HG03469 (cell line): Measurements from ENCODE around the gene CTDSPL.
A peak's percentile ranks its signal among the peaks of the same experiment; 100 is the strongest.

ENCODE experiments used
- ATAC-seq: cut with Tn5 transposase; IDR thresholded peaks from one replicate; pipeline ENCODE4 v1.9.1; 2021; ENCODE audit warnings: mild to moderate bottlenecking, moderate library complexity, moderate number of reproducible peaks; ENCODE audit not compliant: unreplicated experiment

Gene CTDSPL

GRCh38 chr3:37996785-37997301, 135.2 kb downstream of the CTDSPL start:
- ATAC-seq = peak; percentile 58

DNA sequence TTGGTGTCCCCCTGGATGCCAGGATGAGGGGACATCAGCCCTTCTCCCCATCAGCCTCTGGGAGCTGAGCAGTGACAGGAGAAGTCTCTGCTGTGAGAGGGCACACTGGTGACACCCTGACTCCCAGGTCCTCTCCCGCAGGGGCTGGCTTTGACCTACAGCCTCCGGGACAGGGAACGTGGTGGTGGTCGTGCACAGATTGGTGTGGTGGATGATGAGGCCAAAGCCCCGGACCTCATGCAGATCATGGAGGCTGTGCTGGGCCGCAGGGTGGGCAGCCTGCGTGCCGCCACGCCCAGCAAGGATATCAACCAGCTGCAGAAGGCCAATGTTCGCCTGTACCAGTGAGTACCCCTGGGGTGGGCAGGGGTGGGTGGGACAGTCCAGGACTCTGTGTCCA, 135.7 kb downstream of the CTDSPL start:
- ATAC-seq = no peak

GRCh38 chr3:37997791-37998370, 136.2 kb downstream of the CTDSPL start:
- no peak for ATAC-seq

DNA sequence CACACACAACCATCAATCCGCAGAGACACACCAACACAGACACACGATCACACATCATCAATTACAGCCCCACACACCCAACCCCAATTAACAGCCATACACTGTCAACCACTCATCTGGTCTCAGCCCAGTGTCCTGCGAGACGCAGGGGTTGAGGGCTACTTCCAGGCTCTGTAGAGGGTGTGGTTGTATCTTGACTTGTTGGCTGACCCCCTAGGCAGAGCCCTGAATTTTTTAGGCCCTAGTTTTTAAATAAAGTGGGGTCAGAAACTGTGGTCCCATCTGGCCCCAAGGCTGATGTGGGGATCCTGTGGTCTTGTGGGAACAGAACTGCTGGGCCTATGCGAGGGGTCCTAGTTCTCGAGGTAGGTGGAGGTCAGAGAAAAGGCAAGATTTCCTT, 138.2 kb downstream of the CTDSPL start:
- ATAC-seq = no peak

DNA sequence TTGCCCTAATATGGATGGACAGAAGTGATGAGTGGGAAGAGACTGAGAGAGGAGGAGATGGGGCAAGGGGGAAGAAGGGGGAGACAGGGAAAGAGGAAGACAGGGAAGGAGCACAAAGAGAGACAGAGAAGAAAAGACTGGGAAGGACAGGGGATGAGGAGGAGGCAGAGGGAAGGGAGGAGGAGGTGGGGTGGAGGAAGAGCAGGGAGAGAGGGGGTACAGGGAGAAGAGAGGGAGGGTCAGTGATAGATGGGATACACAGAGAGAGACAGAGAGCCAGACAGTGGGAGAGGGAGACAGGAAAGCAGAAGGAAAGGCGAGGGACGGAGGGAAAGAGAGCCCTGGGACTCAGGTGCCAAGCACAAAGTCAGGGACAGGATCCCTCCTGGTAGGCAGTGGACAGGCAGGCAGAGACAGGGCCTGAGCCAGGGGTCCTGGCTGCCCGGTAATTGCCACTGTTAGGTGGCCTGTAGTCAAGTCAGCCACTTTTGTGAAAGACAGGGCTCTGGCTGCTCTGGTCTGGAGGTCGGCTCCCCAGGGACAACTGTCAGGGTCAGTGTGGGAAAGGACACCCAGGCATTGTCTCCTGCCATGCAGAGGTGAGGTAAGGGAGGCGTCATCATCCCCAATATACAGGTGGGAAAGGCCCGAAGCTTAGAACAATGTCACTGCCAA, 138.7 kb downstream of the CTDSPL start:
- no peak for ATAC-seq

DNA sequence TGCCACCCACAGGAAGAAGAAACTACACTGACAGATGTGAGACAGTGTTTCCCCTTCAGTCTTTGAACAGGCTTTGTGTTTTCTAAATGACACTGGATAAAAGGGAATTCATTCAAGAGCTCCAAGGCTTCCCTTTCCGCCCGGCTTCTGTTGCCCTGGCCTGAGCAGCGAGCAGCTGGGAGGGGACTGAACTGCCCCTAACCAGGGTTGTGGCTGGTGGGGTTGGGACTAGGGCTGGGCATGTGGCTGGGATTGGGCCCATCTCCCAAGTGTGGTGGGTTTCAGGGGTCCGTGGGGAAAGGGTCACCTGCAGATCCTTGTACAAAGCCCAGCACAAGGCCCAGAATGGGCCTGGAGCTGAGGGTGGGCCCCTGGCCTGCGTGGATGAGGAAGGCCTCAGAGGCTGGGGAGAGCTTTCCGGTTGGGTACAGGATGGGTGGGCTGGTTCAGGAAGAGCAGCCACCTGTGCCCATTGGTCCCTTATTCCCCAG, 139.3 kb downstream of the CTDSPL start:
- no peak for ATAC-seq

DNA sequence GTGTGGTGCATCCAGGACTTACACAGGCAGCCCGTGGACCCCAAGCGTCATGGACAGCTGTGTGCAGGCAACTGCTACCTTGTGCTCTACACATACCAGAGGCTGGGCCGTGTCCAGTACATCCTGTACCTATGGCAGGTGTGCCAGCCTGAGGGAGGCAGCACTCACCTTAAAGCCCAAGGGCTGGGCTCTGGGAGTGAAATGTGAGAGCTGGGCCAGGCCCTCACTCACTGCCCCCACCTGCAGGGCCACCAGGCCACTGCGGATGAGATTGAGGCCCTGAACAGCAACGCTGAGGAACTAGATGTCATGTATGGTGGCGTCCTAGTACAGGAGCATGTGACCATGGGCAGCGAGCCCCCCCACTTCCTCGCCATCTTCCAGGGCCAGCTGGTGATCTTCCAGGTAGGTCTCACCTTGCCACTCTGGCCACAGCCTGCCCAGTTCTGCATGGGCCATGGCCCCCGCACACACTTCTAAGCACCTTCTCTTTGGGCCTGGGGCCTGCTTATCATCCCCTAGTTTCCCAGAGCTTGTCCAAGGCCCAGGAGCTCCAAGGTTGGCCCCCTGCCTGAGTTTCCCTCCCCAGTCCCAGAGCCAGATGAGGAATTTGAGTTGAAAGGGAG, 139.9 kb downstream of the CTDSPL start:
- ATAC-seq = no peak

DNA sequence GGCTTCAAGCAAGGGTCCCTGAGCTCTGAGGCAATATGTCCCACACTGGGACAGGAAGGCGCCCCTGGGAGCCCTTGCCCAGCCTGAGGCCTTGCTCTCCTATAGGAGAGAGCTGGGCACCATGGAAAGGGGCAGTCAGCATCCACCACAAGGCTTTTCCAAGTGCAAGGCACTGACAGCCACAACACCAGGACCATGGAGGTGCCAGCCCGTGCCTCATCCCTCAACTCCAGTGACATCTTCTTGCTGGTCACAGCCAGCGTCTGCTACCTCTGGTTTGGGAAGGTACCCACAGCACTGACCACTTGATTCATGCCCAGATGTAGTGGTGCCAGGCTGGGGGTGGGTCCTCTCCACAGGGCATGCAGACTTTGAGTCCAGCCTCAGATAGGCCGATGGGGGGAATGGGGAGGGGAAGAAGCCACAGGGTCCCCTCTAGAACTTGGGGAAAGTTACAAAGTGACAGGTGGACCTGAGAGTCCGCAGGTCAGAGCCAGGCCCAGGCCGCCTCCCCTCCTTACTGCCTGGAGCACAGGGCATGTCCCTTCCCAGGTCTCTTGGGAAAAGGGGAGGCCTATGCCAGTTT, 140.7 kb downstream of the CTDSPL start:
- no peak for ATAC-seq

DNA sequence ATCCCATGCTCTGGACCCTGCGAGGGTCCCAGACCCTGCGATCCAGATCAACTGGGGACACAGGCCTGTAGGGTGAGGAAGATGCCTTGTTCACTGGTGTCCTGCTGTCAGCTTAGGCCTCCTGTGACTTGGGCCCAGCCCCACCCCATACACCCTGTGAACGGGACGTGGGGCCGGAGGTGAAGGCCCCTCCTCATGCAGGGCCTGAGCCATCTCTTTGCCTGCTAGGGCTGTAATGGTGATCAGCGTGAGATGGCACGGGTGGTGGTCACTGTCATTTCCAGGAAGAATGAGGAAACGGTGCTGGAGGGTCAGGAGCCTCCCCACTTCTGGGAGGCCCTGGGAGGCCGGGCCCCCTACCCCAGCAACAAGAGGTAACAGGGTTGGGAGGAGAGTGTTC, 141.3 kb downstream of the CTDSPL start:
- ATAC-seq = no peak

DNA sequence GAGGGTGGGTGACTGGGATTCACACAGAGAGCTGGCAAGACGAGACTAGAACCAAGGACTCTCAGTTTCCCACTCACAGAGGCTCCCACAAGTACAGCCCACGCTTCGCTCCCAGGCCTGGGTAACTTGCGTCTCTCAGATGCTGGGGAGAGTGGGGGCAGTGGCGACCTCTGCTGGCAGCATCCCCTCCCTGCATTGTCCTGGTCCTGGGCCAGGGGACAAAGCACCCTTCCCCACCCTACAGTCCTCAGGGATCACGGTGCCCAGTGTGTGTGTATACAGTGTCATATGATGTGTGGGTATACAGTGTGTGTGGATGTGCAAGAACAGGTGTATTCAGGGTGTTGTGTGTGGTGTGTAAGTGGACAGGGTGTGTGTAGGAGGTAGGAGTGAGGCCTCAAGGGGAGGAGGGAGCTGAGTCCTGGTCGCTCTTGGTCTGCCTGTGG, 141.7 kb downstream of the CTDSPL start:
- ATAC-seq = no peak

DNA sequence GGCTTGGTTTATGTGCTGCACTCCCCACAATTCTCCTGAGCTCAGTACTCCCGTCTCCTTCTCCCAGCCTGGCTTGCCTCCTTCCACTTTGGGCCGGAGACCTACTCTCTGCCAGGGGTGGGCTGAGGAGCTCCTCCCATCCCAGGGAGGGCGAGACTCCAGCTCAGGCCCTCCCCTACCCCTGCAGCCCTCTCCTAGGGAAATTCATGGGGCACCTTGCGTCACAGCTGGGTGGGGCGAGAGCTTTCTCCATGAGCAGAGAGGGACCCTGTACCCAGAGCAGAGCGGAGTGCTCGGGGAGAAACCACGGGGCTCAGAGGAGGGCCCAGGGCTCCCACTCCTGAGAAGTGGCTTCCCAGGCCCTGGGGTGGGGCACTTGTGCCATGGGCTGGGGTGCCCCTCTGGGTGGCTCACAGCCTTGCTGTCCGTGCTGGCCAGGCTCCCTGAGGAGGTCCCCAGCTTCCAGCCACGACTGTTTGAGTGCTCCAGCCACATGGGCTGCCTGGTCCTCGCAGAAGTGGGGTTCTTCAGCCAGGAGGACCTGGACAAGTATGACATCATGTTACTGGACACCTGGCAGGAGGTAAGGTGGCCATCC, 142.2 kb downstream of the CTDSPL start:
- ATAC-seq = no peak

GRCh38 chr3:38004415-38005075, 142.9 kb downstream of the CTDSPL start:
- peak; percentile 66 for ATAC-seq

GRCh38 chr3:38005076-38006020, 143.7 kb downstream of the CTDSPL start:
- ATAC-seq = no peak

- no peak for ATAC-seq
Observed at GRCh38 chr3:38006031-38006430, 144.4 kb downstream of the CTDSPL start.

- no peak for ATAC-seq
Observed at GRCh38 chr3:38006445-38006995, 144.8 kb downstream of the CTDSPL start.

- ATAC-seq = no peak
Observed at GRCh38 chr3:38007754-38008090, 146.0 kb downstream of the CTDSPL start.

DNA sequence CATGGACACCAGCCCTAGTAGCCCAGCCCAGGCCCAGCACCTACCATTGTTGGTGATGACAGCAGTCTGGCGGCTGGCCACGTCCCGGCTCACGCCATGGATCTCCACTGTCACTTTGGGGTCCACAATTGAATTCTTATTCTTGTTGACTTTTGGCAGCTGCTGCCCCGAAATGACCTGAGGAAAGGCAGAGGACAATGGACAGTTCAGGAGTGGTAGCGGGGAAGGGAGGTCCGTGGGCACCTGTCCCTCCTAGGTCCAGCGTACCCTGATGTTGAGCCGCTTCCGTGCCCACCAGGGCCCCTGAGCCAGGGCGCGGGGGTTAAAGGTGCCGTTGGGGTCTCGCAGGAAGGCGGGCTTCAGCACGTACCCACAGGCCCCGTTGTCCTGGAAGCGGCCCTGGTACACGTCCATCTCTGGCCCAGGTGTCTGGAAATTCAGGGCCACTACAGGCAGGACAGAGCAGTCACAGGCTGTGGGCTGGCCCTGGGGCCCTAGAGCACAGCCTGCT, 146.6 kb downstream of the CTDSPL start:
- no peak for ATAC-seq

GRCh38 chr3:38008971-38009580, 147.4 kb downstream of the CTDSPL start:
- no peak for ATAC-seq
